GM21447 (cell line): ENCODE data around the gene DUSP12.
A peak's percentile ranks its signal among the peaks of the same experiment; 100 is the strongest.
"Not testable (repeated sequence)": the region's sequence is repeated elsewhere in the genome, so short reads cannot be mapped to it uniquely, and the experiment has no call there.

Experiments used
- ATAC-seq: cut with Tn5 transposase; IDR thresholded peaks from one replicate; pipeline ENCODE4 v1.9.1; 2021; ENCODE audit not compliant: unreplicated experiment

The DUSP12 gene

GRCh38 chr1:161749509-161750407, at the start of gene DUSP12:
Gene DUSP12, plus strand, starts transcription at chr1:161749786. Its CDS starts 16 bp downstream, at chr1:161749802.
- ATAC-seq = peak; percentile 96

GRCh38 chr1:161702250-161702649, 47.3 kb upstream of the DUSP12 start:
- ATAC-seq = no peak

- peak; percentile 21 for ATAC-seq
Observed at GRCh38 chr1:161705537-161705936, 44.0 kb upstream of the DUSP12 start.

- no peak for ATAC-seq
Observed at GRCh38 chr1:161706113-161706481, 43.5 kb upstream of the DUSP12 start.

- peak; percentile 68 for ATAC-seq
Observed at GRCh38 chr1:161706482-161707347, 42.9 kb upstream of the DUSP12 start, which contains the start of gene FCRLA. Gene FCRLA, plus strand, starts transcription at chr1:161707229. Its CDS starts 36 bp downstream, at chr1:161707265.

GRCh38 chr1:161707503-161707902, 42.1 kb upstream of the DUSP12 start:
- ATAC-seq = no peak

- ATAC-seq = no peak
Observed at GRCh38 chr1:161709373-161709772, 40.2 kb upstream of the DUSP12 start.

GRCh38 chr1:161710560-161710959, 39.0 kb upstream of the DUSP12 start:
- no peak for ATAC-seq

GRCh38 chr1:161718559-161719324, 30.8 kb upstream of the DUSP12 start:
- ATAC-seq = peak; percentile 56

- peak; percentile 40 for ATAC-seq
Observed at GRCh38 chr1:161719325-161719611, 30.3 kb upstream of the DUSP12 start.

- ATAC-seq = no peak
Observed at GRCh38 chr1:161720422-161720821, 29.2 kb upstream of the DUSP12 start.

GRCh38 chr1:161720956-161721737, 28.4 kb upstream of the DUSP12 start, which contains the start of gene FCRLB:
Gene FCRLB, plus strand, starts transcription at chr1:161721544. Its CDS starts 1,129 bp downstream, at chr1:161722673.
- no peak for ATAC-seq

GRCh38 chr1:161721738-161722343, 27.7 kb upstream of the DUSP12 start:
- no peak for ATAC-seq

GRCh38 chr1:161722406-161722805, 27.2 kb upstream of the DUSP12 start:
- ATAC-seq = no peak

GRCh38 chr1:161723459-161724141, 26.0 kb upstream of the DUSP12 start:
- ATAC-seq = no peak

- not testable (repeated sequence) for ATAC-seq
Observed at GRCh38 chr1:161725258-161725907, 24.2 kb upstream of the DUSP12 start.

- ATAC-seq = peak; percentile 15
Observed at GRCh38 chr1:161725908-161726472, 23.6 kb upstream of the DUSP12 start.

GRCh38 chr1:161726473-161727255, 22.9 kb upstream of the DUSP12 start:
- peak; percentile 50 for ATAC-seq
